MM.1S (cell line): ENCODE measurements around the gene MELTF.

Experiments
- CTCF ChIP-seq: fragments of 300-600 bp; sonication (generic); IDR thresholded peaks from 2 replicates; pipeline ENCODE4 v1.5.1; 2016; ENCODE audit warnings: antibody characterized with exemption, low read length, mixed read lengths
- EZH2 ChIP-seq: fragments of 300-600 bp; sonication (generic); optimal IDR thresholded peaks from 2 replicates; pipeline ENCODE3; 2017; ENCODE audit warnings: low read depth, mild to moderate bottlenecking, antibody characterized with exemption, low read length, mixed read lengths

GRCh38 chr3:196976941-196977340 lies 52.7 kb downstream of the MELTF start:
- TF ChIP-seq CTCF (no peak), EZH2 (no peak)
